Measurements from ENCODE around the gene JADE1.

DNA sequence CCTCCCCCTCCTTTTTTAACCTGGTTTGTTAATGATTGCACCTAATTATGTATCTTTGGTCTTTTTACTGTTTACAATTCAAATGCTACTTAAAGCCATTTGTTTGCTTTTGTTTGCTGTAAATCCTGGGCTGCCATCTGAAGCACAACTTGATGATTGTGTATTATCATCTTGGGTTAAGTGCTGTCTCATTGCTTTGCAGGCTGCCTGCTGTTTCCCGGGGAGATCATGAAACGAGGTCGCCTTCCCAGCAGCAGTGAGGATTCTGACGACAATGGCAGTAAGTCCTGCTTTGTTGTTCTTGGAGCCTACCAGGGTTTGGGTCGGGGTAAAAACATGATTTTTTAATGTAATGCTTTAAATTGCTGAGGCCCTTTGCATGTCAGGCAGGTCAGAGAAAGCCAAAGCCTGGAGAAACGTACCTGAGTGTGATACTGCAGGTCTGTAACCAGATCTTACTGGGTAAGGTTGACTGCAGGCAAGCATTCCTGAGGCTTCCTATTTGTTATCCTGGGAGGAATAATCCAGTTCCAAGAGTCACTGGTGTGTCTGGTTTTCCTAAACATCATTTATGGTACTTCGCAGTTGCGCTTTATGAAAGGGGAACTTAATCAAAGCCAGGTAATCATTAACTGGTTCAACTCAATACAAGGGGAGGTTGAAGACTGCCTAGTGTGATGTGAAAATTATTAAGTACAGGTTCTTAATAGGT is 22.2 kb downstream of the JADE1 start:
- TF ChIP-seq, protein P1, sequence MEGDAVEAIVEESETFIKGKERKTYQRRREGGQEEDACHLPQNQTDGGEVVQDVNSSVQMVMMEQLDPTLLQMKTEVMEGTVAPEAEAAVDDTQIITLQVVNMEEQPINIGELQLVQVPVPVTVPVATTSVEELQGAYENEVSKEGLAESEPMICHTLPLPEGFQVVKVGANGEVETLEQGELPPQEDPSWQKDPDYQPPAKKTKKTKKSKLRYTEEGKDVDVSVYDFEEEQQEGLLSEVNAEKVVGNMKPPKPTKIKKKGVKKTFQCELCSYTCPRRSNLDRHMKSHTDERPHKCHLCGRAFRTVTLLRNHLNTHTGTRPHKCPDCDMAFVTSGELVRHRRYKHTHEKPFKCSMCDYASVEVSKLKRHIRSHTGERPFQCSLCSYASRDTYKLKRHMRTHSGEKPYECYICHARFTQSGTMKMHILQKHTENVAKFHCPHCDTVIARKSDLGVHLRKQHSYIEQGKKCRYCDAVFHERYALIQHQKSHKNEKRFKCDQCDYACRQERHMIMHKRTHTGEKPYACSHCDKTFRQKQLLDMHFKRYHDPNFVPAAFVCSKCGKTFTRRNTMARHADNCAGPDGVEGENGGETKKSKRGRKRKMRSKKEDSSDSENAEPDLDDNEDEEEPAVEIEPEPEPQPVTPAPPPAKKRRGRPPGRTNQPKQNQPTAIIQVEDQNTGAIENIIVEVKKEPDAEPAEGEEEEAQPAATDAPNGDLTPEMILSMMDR (optimal IDR thresholded peaks at IDR 0.05 in 1 of 3, IDR thresholded peaks at IDR 0.05 in 1 of 3, conservative IDR thresholded peaks at IDR 0.05 in 1 of 3; ENCODE audit: extremely low read depth in 1 of 3, insufficient read depth in 2 of 3, low read length in 3 of 3): no peak
- TF ChIP-seq EZH2 (IDR thresholded peaks at IDR 0.05; ENCODE audit: low read length): no peak

All from keratinocyte (primary cell).